Stimulated activated CD8-positive, alpha-beta memory T cell treated with anti-CD3 and anti-CD28 coated beads, Interleukin-12 subunit alpha, Interleukin-12 subunit beta, amount 100 ng/mL, for 1 hour (primary cell): Measurements from ENCODE around the gene SLC38A11.
A peak's percentile ranks its signal among the peaks of the same experiment; 100 is the strongest.
"Not testable (repeated sequence)": the region's sequence is repeated elsewhere in the genome, so short reads cannot be mapped to it uniquely, and the experiment has no call there.

Experiments used
- DNase-seq: peaks from one replicate; pipeline ENCODE4 v3.0.0-alpha.2; 2020; ENCODE audit warnings: low read depth

The SLC38A11 gene

GRCh38 chr2:164954954-164955701, at the start of gene SLC38A11:
TSS of gene SLC38A11 (minus strand) at chr2:164955525. CDS start at chr2:164955247, 278 bp downstream.
- no peak for DNase-seq

GRCh38 chr2:165003443-165004130, 48.3 kb upstream of the SLC38A11 start:
- no peak for DNase-seq

GRCh38 chr2:165002638-165003037, 47.3 kb upstream of the SLC38A11 start:
- DNase-seq = no peak

- DNase-seq = not testable (repeated sequence)
Measured at GRCh38 chr2:164994664-164995299, 39.5 kb upstream of the SLC38A11 start.

- DNase-seq = no peak
Measured at GRCh38 chr2:164993287-164994016, 38.1 kb upstream of the SLC38A11 start.

GRCh38 chr2:164992818-164993217, 37.5 kb upstream of the SLC38A11 start:
- DNase-seq = peak; percentile 25

- DNase-seq = not testable (repeated sequence)
Measured at GRCh38 chr2:164992093-164992454, 36.7 kb upstream of the SLC38A11 start.

GRCh38 chr2:164991361-164992092, 36.2 kb upstream of the SLC38A11 start:
- not testable (repeated sequence) for DNase-seq

GRCh38 chr2:164990953-164991352, 35.6 kb upstream of the SLC38A11 start:
- not testable (repeated sequence) for DNase-seq

GRCh38 chr2:164988805-164989204, 33.5 kb upstream of the SLC38A11 start:
- not testable (repeated sequence) for DNase-seq

- not testable (repeated sequence) for DNase-seq
Measured at GRCh38 chr2:164986027-164986426, 30.7 kb upstream of the SLC38A11 start.

GRCh38 chr2:164984428-164984827, 29.1 kb upstream of the SLC38A11 start:
- DNase-seq = no peak

- no peak for DNase-seq
Measured at GRCh38 chr2:164981217-164981990, 26.1 kb upstream of the SLC38A11 start.

GRCh38 chr2:164980688-164981087, 25.4 kb upstream of the SLC38A11 start:
- not testable (repeated sequence) for DNase-seq

- DNase-seq = no peak
Measured at GRCh38 chr2:164979113-164979512, 23.8 kb upstream of the SLC38A11 start.

- not testable (repeated sequence) for DNase-seq
Measured at GRCh38 chr2:164976875-164977470, 21.6 kb upstream of the SLC38A11 start.

GRCh38 chr2:164976301-164976700, 21.0 kb upstream of the SLC38A11 start:
- DNase-seq = no peak

GRCh38 chr2:164975891-164976290, 20.6 kb upstream of the SLC38A11 start:
- DNase-seq = no peak

GRCh38 chr2:164974221-164974620, 18.9 kb upstream of the SLC38A11 start:
- DNase-seq = no peak

GRCh38 chr2:164972216-164972615, 16.9 kb upstream of the SLC38A11 start:
- no peak for DNase-seq
